ENCODE results near the gene GTSF1L. TPM values are rescaled to one million over a fixed set of nuclear protein-coding genes. Genes with fewer than 3 reads are reported as not detected.
"Not testable (repeated sequence)": the region's sequence is repeated elsewhere in the genome, so short reads cannot be mapped to it uniquely, and the experiment has no call there.

GTSF1L gene
- 0.39 TPM in 1 of 2 replicates, not detected in the other for total RNA-seq

GRCh38 chr20:43726811-43727338 is at the start of gene GTSF1L:
GTSF1L (minus strand) TSS chr20:43727002; CDS start chr20:43726694, 308 bp downstream.
- intact Hi-C loops (cut with micrococcal nuclease), result no loop called here
- no peak within 1 kb of the TSS for H3K4me3 Mint-ChIP-seq
- peaks cover 12% of the 10 kb centered on the region for H3K9me3 Mint-ChIP-seq
- H3K36me3 Mint-ChIP-seq (ENCODE audit: low read depth), result peaks cover 1% of the 10 kb centered on the region
- H3K4me1 Mint-ChIP-seq (ENCODE audit: low read depth), result peaks cover 33% of the 10 kb centered on the region
- H3K27ac Mint-ChIP-seq, result no peak within 1 kb of the TSS
- H3K27me3 Mint-ChIP-seq (ENCODE audit: insufficient read depth), result no peaks in the 10 kb centered on the region
- DNase-seq (ENCODE audit: low spot score), result no peak

DNA sequence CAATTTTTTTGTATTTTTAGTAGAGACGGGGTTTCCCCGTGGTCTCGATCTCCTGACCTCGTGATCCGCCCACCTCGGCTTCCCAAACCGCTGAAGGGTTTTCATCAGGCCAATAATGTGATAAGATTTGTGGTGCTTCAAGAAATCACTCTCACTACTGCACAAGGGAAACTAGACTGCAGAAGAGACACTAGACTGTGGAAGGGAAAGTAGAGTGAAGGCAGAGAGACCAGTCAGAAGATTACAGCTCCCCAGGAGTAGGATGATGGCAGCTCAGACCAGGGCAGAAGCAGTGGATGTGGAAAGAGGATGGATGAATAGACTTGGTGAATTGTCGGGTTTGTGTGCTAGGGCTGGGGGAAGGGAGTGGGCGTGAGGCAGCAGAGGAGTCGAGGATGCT is 48.0 kb upstream of the GTSF1L start:
- Mint-ChIP-seq H3K4me3 (no peak overlapping the region), H3K27me3 (ENCODE audit: insufficient read depth) (peaks cover 5% of the 10 kb centered on the region), H3K9me3 (peaks cover 22% of the 10 kb centered on the region), H3K4me1 (ENCODE audit: low read depth) (no peaks in the 10 kb centered on the region), H3K27ac (no peak overlapping the region), H3K36me3 (ENCODE audit: low read depth) (peaks cover 2% of the 10 kb centered on the region)
- intact Hi-C loops (cut with micrococcal nuclease), result no loop called here
- DNase-seq (ENCODE audit: low spot score), result no peak

GRCh38 chr20:43771503-43772190 is 44.8 kb upstream of the GTSF1L start:
- no peak for DNase-seq (ENCODE audit: low spot score)
- intact Hi-C loops (cut with micrococcal nuclease), result no loop called here
- H3K4me3 Mint-ChIP-seq, result no peak overlapping the region
- H3K27ac Mint-ChIP-seq, result no peak overlapping the region
- peaks cover 5% of the 10 kb centered on the region for H3K4me1 Mint-ChIP-seq (ENCODE audit: low read depth)
- peaks cover 4% of the 10 kb centered on the region for H3K9me3 Mint-ChIP-seq
- no peaks in the 10 kb centered on the region for H3K36me3 Mint-ChIP-seq (ENCODE audit: low read depth)
- peaks cover 16% of the 10 kb centered on the region for H3K27me3 Mint-ChIP-seq (ENCODE audit: insufficient read depth)

GRCh38 chr20:43770342-43770741 is 43.5 kb upstream of the GTSF1L start:
- no peak overlapping the region for H3K4me3 Mint-ChIP-seq
- H3K4me1 Mint-ChIP-seq (ENCODE audit: low read depth), result peaks cover 5% of the 10 kb centered on the region
- H3K9me3 Mint-ChIP-seq, result peaks cover 4% of the 10 kb centered on the region
- no peak for DNase-seq (ENCODE audit: low spot score)
- H3K27ac Mint-ChIP-seq, result no peak overlapping the region
- peaks cover 2% of the 10 kb centered on the region for H3K36me3 Mint-ChIP-seq (ENCODE audit: low read depth)
- peaks cover 15% of the 10 kb centered on the region for H3K27me3 Mint-ChIP-seq (ENCODE audit: insufficient read depth)
- intact Hi-C loops (cut with micrococcal nuclease), result no loop called here

- H3K36me3 Mint-ChIP-seq (ENCODE audit: low read depth), result peaks cover 2% of the 10 kb centered on the region
- H3K27me3 Mint-ChIP-seq (ENCODE audit: insufficient read depth), result peaks cover 14% of the 10 kb centered on the region
- H3K27ac Mint-ChIP-seq, result no peak overlapping the region
- H3K4me1 Mint-ChIP-seq (ENCODE audit: low read depth), result peaks cover 5% of the 10 kb centered on the region
- DNase-seq (ENCODE audit: low spot score), result no peak
- intact Hi-C loops (cut with micrococcal nuclease), result no loop called here
- no peak overlapping the region for H3K4me3 Mint-ChIP-seq
- peaks cover 4% of the 10 kb centered on the region for H3K9me3 Mint-ChIP-seq
Measured at GRCh38 chr20:43767686-43768474, 41.1 kb upstream of the GTSF1L start.

DNA sequence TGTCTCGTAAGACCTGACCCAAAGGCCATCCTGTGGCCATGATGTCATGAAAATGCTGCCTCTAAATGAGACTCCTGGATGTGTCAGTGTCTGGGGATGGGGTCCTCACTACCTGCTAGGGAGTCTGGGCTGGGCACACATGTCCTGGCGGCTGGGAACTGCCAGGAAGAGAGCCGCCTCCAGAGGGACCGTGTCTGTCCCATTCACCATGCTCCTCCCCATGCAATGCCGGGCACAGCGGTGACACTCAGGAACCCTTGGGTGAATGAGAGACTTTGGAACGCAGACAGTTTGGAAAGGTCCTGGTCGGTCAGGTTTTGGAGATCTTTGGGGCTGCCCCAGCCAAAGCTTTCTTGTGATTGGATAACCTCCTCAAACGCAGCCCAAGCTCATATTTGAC is 40.1 kb upstream of the GTSF1L start:
- Mint-ChIP-seq H3K4me1 (ENCODE audit: low read depth) (peaks cover 5% of the 10 kb centered on the region), H3K36me3 (ENCODE audit: low read depth) (peaks cover 2% of the 10 kb centered on the region), H3K27me3 (ENCODE audit: insufficient read depth) (peaks cover 14% of the 10 kb centered on the region), H3K27ac (no peak overlapping the region), H3K4me3 (no peak overlapping the region), H3K9me3 (peaks cover under 1% of the 10 kb centered on the region)
- intact Hi-C loops (cut with micrococcal nuclease), result no loop called here
- DNase-seq (ENCODE audit: low spot score), result no peak

DNA sequence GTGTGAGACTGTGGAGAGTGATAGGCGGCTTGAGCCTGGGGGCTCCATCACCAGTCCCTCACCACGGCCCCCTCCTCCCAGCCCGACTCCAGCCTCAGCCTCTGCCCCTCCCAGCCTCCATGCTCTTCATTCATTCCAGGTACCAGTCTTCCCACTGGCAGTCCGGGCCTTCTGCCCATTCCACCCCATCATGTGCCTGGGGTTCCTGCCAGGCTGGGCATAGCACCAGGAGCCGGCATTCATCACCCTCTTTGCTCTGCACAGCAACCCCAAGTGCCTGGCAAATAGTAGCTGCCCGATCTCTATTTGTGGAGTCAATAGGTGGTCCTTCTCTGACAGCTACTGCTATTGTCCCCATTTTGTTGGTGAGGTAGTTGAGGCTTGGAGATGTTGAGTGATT is 39.6 kb upstream of the GTSF1L start:
- no peak overlapping the region for H3K4me3 Mint-ChIP-seq
- peaks cover 2% of the 10 kb centered on the region for H3K36me3 Mint-ChIP-seq (ENCODE audit: low read depth)
- H3K4me1 Mint-ChIP-seq (ENCODE audit: low read depth), result peaks cover 5% of the 10 kb centered on the region
- no peak for DNase-seq (ENCODE audit: low spot score)
- intact Hi-C loops (cut with micrococcal nuclease), result no loop called here
- H3K27ac Mint-ChIP-seq, result no peak overlapping the region
- peaks cover 14% of the 10 kb centered on the region for H3K27me3 Mint-ChIP-seq (ENCODE audit: insufficient read depth)
- no peaks in the 10 kb centered on the region for H3K9me3 Mint-ChIP-seq

DNA sequence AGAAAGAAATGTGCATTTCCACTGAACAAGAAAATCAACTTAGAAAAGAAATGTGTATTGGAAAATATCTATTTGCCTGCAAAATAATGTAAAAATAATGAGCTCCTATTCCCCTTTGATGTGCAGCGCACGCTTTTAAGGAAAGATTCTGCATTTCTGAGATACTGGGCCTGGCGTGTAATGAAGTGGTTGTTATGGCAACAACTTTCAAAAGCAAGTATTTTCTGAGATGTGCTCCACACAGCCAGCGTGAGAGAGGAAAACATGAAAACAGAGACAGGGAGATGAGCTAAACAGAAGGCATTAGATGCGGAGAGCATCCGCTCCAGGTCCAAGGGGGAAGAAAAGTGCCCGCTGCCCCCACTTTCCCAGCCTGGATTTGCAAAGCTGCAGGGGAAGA is 39.1 kb upstream of the GTSF1L start:
- Mint-ChIP-seq H3K36me3 (ENCODE audit: low read depth) (peaks cover 2% of the 10 kb centered on the region), H3K27me3 (ENCODE audit: insufficient read depth) (peaks cover 14% of the 10 kb centered on the region), H3K27ac (no peak overlapping the region), H3K4me1 (ENCODE audit: low read depth) (peaks cover 5% of the 10 kb centered on the region), H3K9me3 (no peaks in the 10 kb centered on the region), H3K4me3 (no peak overlapping the region)
- intact Hi-C loops (cut with micrococcal nuclease), result no loop called here
- no peak for DNase-seq (ENCODE audit: low spot score)

DNA sequence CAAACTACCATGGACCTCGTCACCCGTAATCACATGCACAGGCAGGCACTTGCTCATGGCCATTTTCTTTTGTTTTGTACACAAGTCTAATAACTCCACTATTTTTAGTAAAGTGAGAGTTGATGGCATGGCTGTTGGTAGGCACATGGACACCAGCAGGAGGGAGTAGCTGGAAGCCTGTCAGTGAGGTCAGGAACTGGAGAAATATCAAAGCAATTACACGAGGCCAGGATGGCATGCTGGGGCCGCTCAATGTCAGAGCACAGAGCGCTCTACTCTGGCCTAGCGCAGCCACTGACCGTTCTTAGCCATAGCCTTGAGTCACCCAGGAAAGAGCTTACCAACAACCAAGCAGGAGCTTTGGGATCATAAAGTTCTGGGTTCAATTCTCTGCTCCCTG is 36.1 kb upstream of the GTSF1L start:
- Mint-ChIP-seq H3K4me3 (no peak overlapping the region), H3K4me1 (ENCODE audit: low read depth) (peaks cover 13% of the 10 kb centered on the region), H3K27ac (no peak overlapping the region), H3K27me3 (ENCODE audit: insufficient read depth) (peaks cover 9% of the 10 kb centered on the region), H3K9me3 (no peaks in the 10 kb centered on the region), H3K36me3 (ENCODE audit: low read depth) (peaks cover 2% of the 10 kb centered on the region)
- intact Hi-C loops (cut with micrococcal nuclease), result no loop called here
- no peak for DNase-seq (ENCODE audit: low spot score)

DNA sequence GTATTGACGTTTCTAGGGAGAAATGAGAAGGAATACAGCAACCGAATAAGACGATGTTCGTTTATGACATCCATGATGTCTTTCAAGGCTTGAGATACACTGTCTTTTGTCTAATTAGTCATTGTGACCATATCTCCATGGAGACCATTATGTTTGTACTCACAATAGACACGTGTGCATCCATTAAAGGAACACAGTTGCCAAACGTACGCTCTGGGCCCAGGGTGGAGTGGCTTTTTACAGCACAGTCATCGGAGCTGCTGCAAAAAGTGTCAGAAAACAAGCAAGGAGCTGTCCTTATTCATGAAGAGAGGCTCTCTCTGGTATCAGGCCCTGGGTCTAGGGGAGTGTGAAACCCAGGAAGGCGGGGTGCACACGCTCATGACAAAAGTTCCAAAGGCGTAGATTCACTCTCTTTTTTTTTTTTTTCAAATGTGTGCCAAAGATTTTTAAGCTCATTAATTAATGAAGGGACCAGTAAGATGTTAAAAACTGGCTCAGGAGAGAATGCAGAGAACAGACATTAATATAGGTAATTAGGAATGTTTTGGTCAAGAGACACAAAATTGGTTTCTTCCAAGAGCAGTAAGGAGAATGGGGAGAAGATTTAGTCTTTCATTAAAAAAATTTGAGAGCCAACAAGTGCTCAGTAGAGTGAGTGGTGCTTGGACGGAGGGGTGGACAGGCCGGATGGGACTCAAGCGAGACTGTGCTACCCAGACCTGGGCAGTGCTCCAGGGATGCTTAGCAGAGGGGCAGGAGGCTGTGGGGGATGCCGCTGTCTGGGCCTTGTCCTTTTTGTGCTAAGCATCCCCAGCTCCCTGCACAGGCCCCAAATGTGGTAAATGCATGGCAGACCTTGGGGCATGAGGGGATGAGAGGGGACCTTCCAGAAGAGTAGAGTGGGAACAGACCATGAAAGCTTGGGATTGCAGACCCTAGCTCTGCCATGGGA is 34.9 kb upstream of the GTSF1L start:
- H3K27ac Mint-ChIP-seq, result no peak overlapping the region
- peaks cover 8% of the 10 kb centered on the region for H3K4me1 Mint-ChIP-seq (ENCODE audit: low read depth)
- H3K9me3 Mint-ChIP-seq, result no peaks in the 10 kb centered on the region
- peaks cover 4% of the 10 kb centered on the region for H3K27me3 Mint-ChIP-seq (ENCODE audit: insufficient read depth)
- intact Hi-C loops (cut with micrococcal nuclease), result no loop called here
- peaks cover 2% of the 10 kb centered on the region for H3K36me3 Mint-ChIP-seq (ENCODE audit: low read depth)
- DNase-seq (ENCODE audit: low spot score), result no peak
- H3K4me3 Mint-ChIP-seq, result no peak overlapping the region

DNA sequence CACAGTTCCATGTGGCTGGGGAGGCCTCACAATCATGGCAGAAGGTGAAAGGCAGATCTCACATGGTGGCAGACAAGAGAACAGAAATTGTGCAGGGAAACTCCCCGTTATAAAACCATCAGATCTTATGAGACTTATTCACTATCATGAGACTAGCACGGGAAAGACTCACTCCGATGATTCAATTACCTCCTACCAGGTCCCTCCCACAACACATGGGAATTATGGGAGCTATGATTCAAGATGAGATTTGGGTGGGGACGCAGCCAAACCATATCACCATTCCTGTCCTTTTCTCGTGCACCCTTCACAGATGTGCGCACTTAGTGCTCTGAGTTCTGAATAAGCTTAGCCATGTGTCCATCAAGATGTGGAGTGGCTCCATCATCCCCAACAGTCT is 31.1 kb upstream of the GTSF1L start:
- intact Hi-C loops (cut with micrococcal nuclease); H3K4me3 Mint-ChIP-seq; DNase-seq (ENCODE audit: low spot score); H3K36me3 Mint-ChIP-seq (ENCODE audit: low read depth); H3K27me3 Mint-ChIP-seq (ENCODE audit: insufficient read depth); H3K27ac Mint-ChIP-seq: not testable (repeated sequence)
- Mint-ChIP-seq H3K4me1 (ENCODE audit: low read depth) (peaks cover 19% of the 10 kb centered on the region), H3K9me3 (peaks cover 17% of the 10 kb centered on the region)

DNA sequence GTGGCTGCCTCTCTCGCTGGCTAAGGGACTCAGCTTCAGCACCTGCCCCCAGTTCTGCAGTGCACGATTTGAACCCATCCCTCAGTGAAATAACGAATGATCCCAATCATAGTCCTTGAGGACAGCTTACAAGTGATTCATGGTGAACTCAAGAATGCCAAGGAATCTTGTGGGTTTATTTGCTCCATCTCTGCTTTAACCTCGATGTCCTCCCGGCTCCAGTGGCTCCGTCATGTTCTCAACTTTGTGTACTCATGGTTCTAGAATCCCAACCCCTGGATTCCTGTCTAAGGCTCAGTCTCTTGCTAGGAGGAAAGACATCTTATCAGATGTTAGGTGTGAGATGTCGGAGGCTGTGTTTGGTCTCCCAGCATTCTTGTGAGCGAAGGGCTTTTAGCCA is 29.0 kb upstream of the GTSF1L start:
- H3K4me1 Mint-ChIP-seq (ENCODE audit: low read depth), result peaks cover 40% of the 10 kb centered on the region
- H3K36me3 Mint-ChIP-seq (ENCODE audit: low read depth), result peaks cover 13% of the 10 kb centered on the region
- no peak overlapping the region for H3K27ac Mint-ChIP-seq
- H3K9me3 Mint-ChIP-seq, result peaks cover 17% of the 10 kb centered on the region
- no peak overlapping the region for H3K4me3 Mint-ChIP-seq
- peaks cover 2% of the 10 kb centered on the region for H3K27me3 Mint-ChIP-seq (ENCODE audit: insufficient read depth)
- no peak for DNase-seq (ENCODE audit: low spot score)
- intact Hi-C loops (cut with micrococcal nuclease), result no loop called here

All from activated T-helper 1 cell treated with anti-CD3 and anti-CD28 coated beads, Interleukin-12 subunit alpha, Interleukin-12 subunit beta, Interleukin-2, Interleukin-4 antibody, amounts not matched to agents 30 ng/mL and 10 ng/mL and 1 ng/mL, durations not matched to agents 14 hours and 24 hours and 36 hours (primary cell).